ENCODE measurements around the gene BLOC1S6. TPM values are rescaled to one million over a fixed set of nuclear protein-coding genes. Genes with fewer than 3 reads are reported as not detected.
A peak's percentile ranks its signal among the peaks of the same experiment; 100 is the strongest.

BLOC1S6 gene
- total and polyA plus RNA-seq, 2 donors from 2014 or later = 14.8 to 35.0 TPM

DNA sequence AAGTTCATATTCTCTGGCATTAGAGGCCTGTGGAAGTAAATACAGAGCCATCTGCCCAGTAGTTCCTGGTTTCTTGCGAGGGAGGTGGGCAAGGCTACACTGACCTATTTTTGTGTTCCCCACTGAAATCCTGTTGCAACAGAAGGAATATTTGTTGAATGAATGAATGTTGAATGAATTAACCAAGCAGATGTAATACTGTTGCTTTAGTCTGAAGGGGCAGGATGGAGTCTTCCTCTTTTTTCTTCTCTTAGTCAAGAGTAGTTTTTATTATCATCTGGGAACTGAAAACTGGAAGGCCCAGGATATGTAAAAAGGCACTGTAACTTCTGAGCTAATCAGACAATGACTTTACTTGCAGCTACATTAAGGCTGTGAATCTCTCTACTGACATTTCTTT lies 17.1 kb downstream of the BLOC1S6 start:
- H3K4me1 ChIP-seq (ENCODE audit: control insufficient read depth in 2 of 3, insufficient read depth in 2 of 3, low read depth in 1 of 3, low read length in 3 of 3) = no peaks in the 10 kb centered on the region
- no peak for DNase-seq
- H3K36me3 ChIP-seq (ENCODE audit: control insufficient read depth in 2 of 3, insufficient read depth in 3 of 3, low read length in 3 of 3) = peaks cover 0 to 9% (median 2%) of the 10 kb centered on the region in 3 donors
- H3K4me3 ChIP-seq (ENCODE audit: low read length in 3 of 3) = no peak overlapping the region
- no peak for TF ChIP-seq CTCF (IDR thresholded peaks at IDR 0.05; ENCODE audit: borderline replicate concordance, extremely low read depth, insufficient read depth)
- H3K27ac ChIP-seq (ENCODE audit: low read depth in 2 of 2, low read length in 2 of 2) = no peak overlapping the region
- no peaks in the 10 kb centered on the region for H3K9me3 ChIP-seq (ENCODE audit: control insufficient read depth in 2 of 3, insufficient read depth in 1 of 3, low read length in 3 of 3)
- no peak overlapping the region for H3K9ac ChIP-seq (ENCODE audit: low read length in 3 of 3)
- FAIRE-seq = no peak
- intact Hi-C loops (cut with DNase I) = no loop called here
- H3K27me3 ChIP-seq (ENCODE audit: control insufficient read depth, insufficient read depth, low read length) = no peaks in the 10 kb centered on the region

DNA sequence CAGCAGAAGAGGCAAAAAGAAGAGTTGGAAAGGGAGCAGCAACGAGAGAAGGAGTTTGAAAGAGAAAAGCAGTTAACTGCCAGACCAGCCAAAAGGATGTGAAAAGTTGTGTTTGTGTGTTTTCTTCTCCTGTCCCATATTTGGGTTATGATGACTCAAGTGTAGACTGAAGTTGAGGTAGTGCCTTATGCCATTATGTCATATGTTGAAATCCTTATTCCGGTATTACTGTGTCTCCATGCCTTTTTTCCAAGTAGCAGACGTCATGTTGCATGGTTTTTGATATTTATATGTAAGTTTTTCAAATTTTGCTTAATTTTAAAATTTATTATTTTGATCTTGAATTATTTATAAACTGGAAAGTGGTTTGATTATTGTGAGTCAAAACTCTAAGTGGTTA lies 19.2 kb downstream of the BLOC1S6 start:
- no peak overlapping the region for H3K9ac ChIP-seq (ENCODE audit: low read length in 3 of 3)
- H3K4me3 ChIP-seq (ENCODE audit: low read length in 3 of 3) = no peak overlapping the region
- FAIRE-seq (no peak), DNase-seq (no peak)
- H3K27ac ChIP-seq (ENCODE audit: low read depth in 2 of 2, low read length in 2 of 2) = no peak overlapping the region
- no peaks in the 10 kb centered on the region for H3K27me3 ChIP-seq (ENCODE audit: control insufficient read depth, insufficient read depth, low read length)
- no peak for TF ChIP-seq CTCF (IDR thresholded peaks at IDR 0.05; ENCODE audit: borderline replicate concordance, extremely low read depth, insufficient read depth)
- peaks cover 0 to 9% (median 2%) of the 10 kb centered on the region in 3 donors for H3K36me3 ChIP-seq (ENCODE audit: control insufficient read depth in 2 of 3, insufficient read depth in 3 of 3, low read length in 3 of 3)
- H3K9me3 ChIP-seq (ENCODE audit: control insufficient read depth in 2 of 3, insufficient read depth in 1 of 3, low read length in 3 of 3) = no peaks in the 10 kb centered on the region
- intact Hi-C loops (cut with DNase I) = no loop called here
- H3K4me1 ChIP-seq (ENCODE audit: control insufficient read depth in 2 of 3, insufficient read depth in 2 of 3, low read depth in 1 of 3, low read length in 3 of 3) = no peaks in the 10 kb centered on the region

- Histone ChIP-seq H3K36me3 (ENCODE audit: control insufficient read depth in 2 of 3, insufficient read depth in 3 of 3, low read length in 3 of 3) (peaks cover 0 to 9% (median 2%) of the 10 kb centered on the region in 3 donors), H3K4me1 (ENCODE audit: control insufficient read depth in 2 of 3, insufficient read depth in 2 of 3, low read depth in 1 of 3, low read length in 3 of 3) (no peaks in the 10 kb centered on the region), H3K4me3 (ENCODE audit: low read length in 3 of 3) (no peak overlapping the region), H3K27me3 (ENCODE audit: control insufficient read depth, insufficient read depth, low read length) (no peaks in the 10 kb centered on the region), H3K9me3 (ENCODE audit: control insufficient read depth in 2 of 3, insufficient read depth in 1 of 3, low read length in 3 of 3) (no peaks in the 10 kb centered on the region), H3K9ac (ENCODE audit: low read length in 3 of 3) (no peak overlapping the region), H3K27ac (ENCODE audit: low read depth in 2 of 2, low read length in 2 of 2) (no peak overlapping the region)
- no peak for TF ChIP-seq CTCF (IDR thresholded peaks at IDR 0.05; ENCODE audit: borderline replicate concordance, extremely low read depth, insufficient read depth)
- no peak for DNase-seq
- no peak for FAIRE-seq
- intact Hi-C loops (cut with DNase I) = no loop called here
Measured at GRCh38 chr15:45606841-45607240, 19.7 kb downstream of the BLOC1S6 start.

DNA sequence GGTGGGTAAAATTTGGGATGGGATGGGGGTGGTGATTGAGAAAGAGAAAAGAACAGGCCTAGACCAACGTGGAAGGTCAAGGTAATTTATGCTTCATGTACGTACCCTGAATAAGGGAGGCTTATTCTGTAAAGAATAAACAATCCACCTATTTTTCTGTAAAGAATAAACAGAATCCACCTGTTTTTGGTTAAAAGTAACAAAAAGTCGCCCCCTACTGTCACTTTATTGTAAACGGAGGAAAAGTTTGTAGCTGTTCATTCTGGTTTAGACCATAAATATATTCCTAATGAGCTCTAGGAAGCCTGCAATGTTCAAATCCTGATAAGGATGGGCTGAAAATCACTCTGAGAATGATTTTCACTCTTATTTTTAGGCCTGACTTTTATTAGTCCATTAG lies 24.1 kb downstream of the BLOC1S6 start:
- H3K4me3 ChIP-seq (ENCODE audit: low read length in 3 of 3) = no peak overlapping the region
- H3K9me3 ChIP-seq (ENCODE audit: control insufficient read depth in 2 of 3, insufficient read depth in 1 of 3, low read length in 3 of 3) = no peaks in the 10 kb centered on the region
- no peak overlapping the region for H3K27ac ChIP-seq (ENCODE audit: low read depth in 2 of 2, low read length in 2 of 2)
- intact Hi-C loops (cut with DNase I) = no loop called here
- H3K36me3 ChIP-seq (ENCODE audit: control insufficient read depth in 2 of 3, insufficient read depth in 3 of 3, low read length in 3 of 3) = peaks cover 0 to 9% (median 2%) of the 10 kb centered on the region in 3 donors
- no peaks in the 10 kb centered on the region for H3K27me3 ChIP-seq (ENCODE audit: control insufficient read depth, insufficient read depth, low read length)
- no peaks in the 10 kb centered on the region for H3K4me1 ChIP-seq (ENCODE audit: control insufficient read depth in 2 of 3, insufficient read depth in 2 of 3, low read depth in 1 of 3, low read length in 3 of 3)
- DNase-seq (peak in 2 of 5 donors; percentile 17 to 32), FAIRE-seq (no peak)
- peak; percentile 37 for TF ChIP-seq CTCF (IDR thresholded peaks at IDR 0.05; ENCODE audit: borderline replicate concordance, extremely low read depth, insufficient read depth)
- H3K9ac ChIP-seq (ENCODE audit: low read length in 3 of 3) = no peak overlapping the region

Measured in kidney (tissue), 14 donors.